ENCODE data around the gene TCF7. TPM values are rescaled to one million over a fixed set of nuclear protein-coding genes. Genes with fewer than 3 reads are reported as not detected.
A peak's percentile ranks its signal among the peaks of the same experiment; 100 is the strongest.

Gene TCF7
- total RNA-seq, 1 donor from 2014 or later: 0.67 TPM

- TF ChIP-seq CTCF (IDR thresholded peaks at IDR 0.05): no peak
- Mint-ChIP-seq H3K27me3 (ENCODE audit: unreplicated experiment) (no peaks in the 10 kb centered on the region), H3K4me1 (ENCODE audit: unreplicated experiment) (peaks cover 12% of the 10 kb centered on the region), H3K4me3 (ENCODE audit: unreplicated experiment) (no peak overlapping the region), H3K27ac (ENCODE audit: unreplicated experiment) (no peak overlapping the region), H3K9me3 (ENCODE audit: unreplicated experiment) (no peaks in the 10 kb centered on the region), H3K36me3 (ENCODE audit: unreplicated experiment) (peaks cover 11% of the 10 kb centered on the region)
- peak; percentile 59 for DNase-seq (ENCODE audit: extremely low spot score, unreplicated experiment)
Measured at GRCh38 chr5:134139891-134140469, 25.5 kb downstream of the TCF7 start.

- Mint-ChIP-seq H3K27ac (ENCODE audit: unreplicated experiment) (no peak overlapping the region), H3K4me3 (ENCODE audit: unreplicated experiment) (no peak overlapping the region), H3K27me3 (ENCODE audit: unreplicated experiment) (no peaks in the 10 kb centered on the region), H3K9me3 (ENCODE audit: unreplicated experiment) (no peaks in the 10 kb centered on the region), H3K4me1 (ENCODE audit: unreplicated experiment) (peaks cover 12% of the 10 kb centered on the region), H3K36me3 (ENCODE audit: unreplicated experiment) (peaks cover 8% of the 10 kb centered on the region)
- TF ChIP-seq CTCF (IDR thresholded peaks at IDR 0.05): peak; percentile 81
- DNase-seq (ENCODE audit: extremely low spot score, unreplicated experiment): peak; percentile 84
Measured at GRCh38 chr5:134140530-134141201, 26.2 kb downstream of the TCF7 start.

GRCh38 chr5:134141331-134142050, 27.0 kb downstream of the TCF7 start:
- no peaks in the 10 kb centered on the region for H3K27me3 Mint-ChIP-seq (ENCODE audit: unreplicated experiment)
- no peak for TF ChIP-seq CTCF (IDR thresholded peaks at IDR 0.05)
- H3K4me3 Mint-ChIP-seq (ENCODE audit: unreplicated experiment): no peak overlapping the region
- peaks cover 12% of the 10 kb centered on the region for H3K4me1 Mint-ChIP-seq (ENCODE audit: unreplicated experiment)
- H3K36me3 Mint-ChIP-seq (ENCODE audit: unreplicated experiment): peaks cover 11% of the 10 kb centered on the region
- DNase-seq (ENCODE audit: extremely low spot score, unreplicated experiment): peak; percentile 73
- H3K27ac Mint-ChIP-seq (ENCODE audit: unreplicated experiment): no peak overlapping the region
- no peaks in the 10 kb centered on the region for H3K9me3 Mint-ChIP-seq (ENCODE audit: unreplicated experiment)

DNA sequence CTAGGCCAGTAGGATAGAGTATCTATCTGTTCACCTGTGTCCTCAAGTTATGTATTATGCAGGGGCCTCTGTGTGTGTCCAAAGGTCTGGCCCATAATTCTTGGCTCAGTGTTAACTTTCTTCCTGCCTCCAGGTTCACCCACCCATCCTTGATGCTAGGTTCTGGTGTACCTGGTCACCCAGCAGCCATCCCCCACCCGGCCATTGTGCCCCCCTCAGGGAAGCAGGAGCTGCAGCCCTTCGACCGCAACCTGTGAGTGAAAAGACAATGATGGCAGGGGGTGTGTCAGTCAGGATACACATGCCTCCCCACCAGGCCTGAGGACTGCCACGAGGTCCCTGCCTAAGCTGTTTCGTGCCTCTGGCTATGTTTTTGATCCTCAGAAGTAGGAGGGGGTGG, 27.6 kb downstream of the TCF7 start:
- H3K36me3 Mint-ChIP-seq (ENCODE audit: unreplicated experiment): peaks cover 8% of the 10 kb centered on the region
- no peak overlapping the region for H3K27ac Mint-ChIP-seq (ENCODE audit: unreplicated experiment)
- TF ChIP-seq CTCF (IDR thresholded peaks at IDR 0.05): no peak

GRCh38 chr5:134142806-134143205, 28.3 kb downstream of the TCF7 start:
- Mint-ChIP-seq H3K4me1 (ENCODE audit: unreplicated experiment) (peaks cover 10% of the 10 kb centered on the region), H3K9me3 (ENCODE audit: unreplicated experiment) (no peaks in the 10 kb centered on the region), H3K27me3 (ENCODE audit: unreplicated experiment) (no peaks in the 10 kb centered on the region), H3K4me3 (ENCODE audit: unreplicated experiment) (no peak overlapping the region), H3K27ac (ENCODE audit: unreplicated experiment) (no peak overlapping the region), H3K36me3 (ENCODE audit: unreplicated experiment) (peaks cover 10% of the 10 kb centered on the region)
- no peak for TF ChIP-seq CTCF (IDR thresholded peaks at IDR 0.05)
- peak; percentile 59 for DNase-seq (ENCODE audit: extremely low spot score, unreplicated experiment)

More for the DNA sequence above, 27.6 kb downstream of the TCF7 start:
- H3K4me1 Mint-ChIP-seq (ENCODE audit: unreplicated experiment): peaks cover 13% of the 10 kb centered on the region
- peak; percentile 65 for DNase-seq (ENCODE audit: extremely low spot score, unreplicated experiment)
- no peaks in the 10 kb centered on the region for H3K9me3 Mint-ChIP-seq (ENCODE audit: unreplicated experiment)
- H3K4me3 Mint-ChIP-seq (ENCODE audit: unreplicated experiment): no peak overlapping the region
- H3K27me3 Mint-ChIP-seq (ENCODE audit: unreplicated experiment): no peaks in the 10 kb centered on the region
